Epithelial cell of esophagus (primary cell): ENCODE data around the gene ZC3H4.

Source experiments
- DNase-seq: peaks from one replicate; pipeline ENCODE4 v3.0.0; 2010; ENCODE audit warnings: low read depth
- H3K4me3 ChIP-seq: 2 replicates; pipeline ENCODE4 v1.5.1; 2011; ENCODE audit warnings: mild to moderate bottlenecking, low read length, control low read depth
- CTCF ChIP-seq: IDR thresholded peaks from 2 replicates; pipeline ENCODE4 v1.5.1; 2011; ENCODE audit warnings: low read depth, mild to moderate bottlenecking, low read length, control low read depth, inconsistent platforms; ENCODE audit not compliant: insufficient read depth; ENCODE audit errors: missing control alignments

ZC3H4 gene

GRCh38 chr19:47022140-47022536 is 91.4 kb downstream of the ZC3H4 start:
- TF ChIP-seq CTCF, result no peak
- H3K4me3 ChIP-seq, result no peak overlapping the region
- no peak for DNase-seq

GRCh38 chr19:47021536-47022139 is 91.9 kb downstream of the ZC3H4 start:
- DNase-seq, result no peak
- H3K4me3 ChIP-seq, result no peak overlapping the region
- TF ChIP-seq CTCF, result no peak

GRCh38 chr19:47020992-47021496 is 92.5 kb downstream of the ZC3H4 start:
- TF ChIP-seq CTCF, result no peak
- no peak for DNase-seq
- peak overlapping the region; percentile 28 for H3K4me3 ChIP-seq

- DNase-seq, result no peak
- peak overlapping the region; percentile 32 for H3K4me3 ChIP-seq
- no peak for TF ChIP-seq CTCF
These were observed 93.3 kb downstream of the ZC3H4 start for GRCh38 chr19:47020132-47020805.

- TF ChIP-seq CTCF, result no peak
- DNase-seq, result no peak
- peak within 1 kb of the TSS; percentile 32 for H3K4me3 ChIP-seq
These were observed 94.0 kb downstream of the ZC3H4 start, which contains the start of gene NPAS1 for GRCh38 chr19:47019431-47020041. TSS of gene NPAS1 (plus strand) at chr19:47019837. CDS start at chr19:47021048, 1,211 bp downstream.

GRCh38 chr19:47018923-47019322 is 94.7 kb downstream of the ZC3H4 start:
- no peak overlapping the region for H3K4me3 ChIP-seq
- DNase-seq, result no peak
- no peak for TF ChIP-seq CTCF
